Neuronal stem cell (in vitro differentiated cells): ENCODE measurements around the gene KASH5.

Source experiments
- DNase-seq: peaks from one replicate; pipeline ENCODE4 v3.0.0-alpha.2; 2013; ENCODE audit warnings: low spot score
- H2AFZ ChIP-seq: one replicate; pipeline ENCODE4 v1.6.1; 2013; ENCODE audit warnings: mild to moderate bottlenecking, low read length, inconsistent platforms
- H2AK5ac ChIP-seq: 2 replicates; pipeline ENCODE4 v1.6.1; 2013; ENCODE audit warnings: low read depth, mild to moderate bottlenecking, inconsistent platforms, low read length, moderate library complexity, mixed read lengths
- H2BK120ac ChIP-seq: 2 replicates; pipeline ENCODE4 v1.6.1; 2013; ENCODE audit warnings: low read depth, mild to moderate bottlenecking, inconsistent platforms, low read length, moderate library complexity, mixed read lengths
- H2BK12ac ChIP-seq: one replicate; pipeline ENCODE4 v1.6.1; 2013; ENCODE audit warnings: low read length, inconsistent platforms
- H2BK15ac ChIP-seq: 2 replicates; pipeline ENCODE4 v1.6.1; 2013; ENCODE audit warnings: mild to moderate bottlenecking, low read length, inconsistent platforms, mixed read lengths
- H2BK5ac ChIP-seq: one replicate; pipeline ENCODE4 v1.6.1; 2013; ENCODE audit warnings: inconsistent platforms, mild to moderate bottlenecking, low read length, moderate library complexity
- H3K14ac ChIP-seq: one replicate; pipeline ENCODE4 v1.6.1; 2013; ENCODE audit warnings: low read length, inconsistent platforms
- H3K18ac ChIP-seq: 2 replicates; pipeline ENCODE4 v1.6.1; 2013; ENCODE audit warnings: low read length, inconsistent platforms
- H3K23ac ChIP-seq: 2 replicates; pipeline ENCODE4 v1.6.1; 2013; ENCODE audit warnings: low read depth, mild to moderate bottlenecking, mixed read lengths, low read length, inconsistent platforms; ENCODE audit not compliant: poor library complexity
- H3K27ac ChIP-seq: replicated peaks from 3 replicates; pipeline ENCODE4 v1.5.1; 2013; ENCODE audit warnings: low read length, inconsistent platforms
- H3K27me3 ChIP-seq, 3 experiments: 2 replicates each; pipeline ENCODE4 v1.6.1; 2013; ENCODE audit warnings: low read length in 3 of 3, mild to moderate bottlenecking in 2 of 3, inconsistent platforms in 1 of 3, low read depth in 1 of 3, mixed read lengths in 1 of 3, moderate library complexity in 1 of 3; ENCODE audit not compliant: control insufficient read depth in 3 of 3, insufficient read depth in 3 of 3
- H3K36me3 ChIP-seq, 2 donors: replicated peaks in 1 of 2; 2 replicates each; pipeline ENCODE4 v1.6.1; 2013; ENCODE audit warnings: low read length in 2 of 2; ENCODE audit not compliant: control insufficient read depth in 2 of 2, insufficient read depth in 2 of 2
- H3K4ac ChIP-seq: 2 replicates; pipeline ENCODE4 v1.6.1; 2013; ENCODE audit warnings: inconsistent platforms, mild to moderate bottlenecking, low read length, moderate library complexity
- H3K4me1 ChIP-seq, 2 donors: 1 replicate in 1 of 2; 2 replicates in 1 of 2; pipeline ENCODE4 v1.6.1; 2013; ENCODE audit warnings: low read length in 2 of 2, low read depth in 1 of 2; ENCODE audit not compliant: control insufficient read depth in 2 of 2, insufficient read depth in 1 of 2
- H3K4me2 ChIP-seq: one replicate; pipeline ENCODE4 v1.6.1; 2013; ENCODE audit warnings: mild to moderate bottlenecking, low read length, inconsistent platforms; ENCODE audit not compliant: insufficient read depth, poor library complexity, severe bottlenecking
- H3K4me3 ChIP-seq, 2 donors: 2 replicates each; pipeline ENCODE4 v1.5.1; 2013; ENCODE audit warnings: low read length in 2 of 2, mild to moderate bottlenecking in 2 of 2, inconsistent platforms in 1 of 2, moderate library complexity in 1 of 2
- H3K79me1 ChIP-seq: one replicate; pipeline ENCODE4 v1.6.1; 2013; ENCODE audit warnings: low read depth, mild to moderate bottlenecking, inconsistent platforms, low read length, moderate library complexity
- H3K9ac ChIP-seq: one replicate; pipeline ENCODE4 v1.6.1; 2013; ENCODE audit warnings: mild to moderate bottlenecking, low read depth, low read length, inconsistent platforms; ENCODE audit not compliant: poor library complexity
- H3K9me3 ChIP-seq, 2 donors: replicated peaks in 1 of 2; 2 replicates each; pipeline versions ENCODE3 to v1.6.1; 2013; ENCODE audit warnings: low read length in 2 of 2, mild to moderate bottlenecking in 2 of 2, inconsistent platforms in 1 of 2, low read depth in 1 of 2, mixed read lengths in 1 of 2, moderate library complexity in 1 of 2; ENCODE audit not compliant: control insufficient read depth in 2 of 2, insufficient read depth in 1 of 2
- H4K8ac ChIP-seq: one replicate; pipeline ENCODE4 v1.6.1; 2013; ENCODE audit warnings: low read depth, mild to moderate bottlenecking, inconsistent platforms, low read length, moderate library complexity
- H4K91ac ChIP-seq: one replicate; pipeline ENCODE4 v1.6.1; 2013; ENCODE audit warnings: low read length, low read depth, mild to moderate bottlenecking, inconsistent platforms; ENCODE audit not compliant: poor library complexity
- WGBS, 2 donors: extraction: QIAGEN DNeasy Blood & Tissue Kit; methylation state at CpG; one replicate each; pipeline ENCODE4 v1.1.7; 2013; ENCODE audit warnings: missing lambda C conversion rate in 2 of 2, mixed read lengths in 1 of 2; ENCODE audit not compliant: insufficient read length in 2 of 2, insufficient replicate concordance in 1 of 2; ENCODE audit errors: extremely low coverage in 2 of 2; 5-methylcytosine and 5-hydroxymethylcytosine counted together

KASH5 gene

GRCh38 chr19:49378512-49378911 lies 9.5 kb upstream of the KASH5 start:
- Histone ChIP-seq H2AFZ (no peak overlapping the region), H3K27ac (no peak overlapping the region), H3K4me3 (no peak overlapping the region), H3K23ac (no peak overlapping the region), H2BK120ac (no peak overlapping the region), H3K9me3 (peaks cover 2 to 4% of the 10 kb centered on the region in 2 donors), H3K27me3 (no peaks in the 10 kb centered on the region), H3K4me1 (no peaks in the 10 kb centered on the region), H3K36me3 (no peaks in the 10 kb centered on the region), H2BK12ac (no peak overlapping the region), H3K4ac (no peak overlapping the region), H3K4me2 (no peak overlapping the region), H3K9ac (no peak overlapping the region), H2AK5ac (no peak overlapping the region), H2BK15ac (no peak overlapping the region), H2BK5ac (no peak overlapping the region), H3K14ac (no peak overlapping the region), H3K18ac (no peak overlapping the region), H3K79me1 (no peaks in the 10 kb centered on the region), H4K8ac (no peak overlapping the region), H4K91ac (no peak overlapping the region)
- WGBS, 2 donors = no CpG with 5 or more reads among the region's 3 CpGs
- no peak for DNase-seq

- WGBS, 2 donors = no CpG with 5 or more reads among the region's 3 CpGs
- Histone ChIP-seq H3K4me1 (no peaks in the 10 kb centered on the region), H3K4me2 (no peak overlapping the region), H2BK120ac (no peak overlapping the region), H3K27me3 (no peaks in the 10 kb centered on the region), H3K9ac (no peak overlapping the region), H2BK5ac (no peak overlapping the region), H3K23ac (no peak overlapping the region), H2BK12ac (no peak overlapping the region), H3K4ac (no peak overlapping the region), H3K9me3 (peaks cover 2 to 4% of the 10 kb centered on the region in 2 donors), H3K4me3 (no peak overlapping the region), H2BK15ac (no peak overlapping the region), H3K79me1 (no peaks in the 10 kb centered on the region), H3K14ac (no peak overlapping the region), H3K36me3 (no peaks in the 10 kb centered on the region), H3K27ac (no peak overlapping the region), H4K91ac (no peak overlapping the region), H2AFZ (no peak overlapping the region), H3K18ac (no peak overlapping the region), H2AK5ac (no peak overlapping the region), H4K8ac (no peak overlapping the region)
- DNase-seq = no peak
Observed at GRCh38 chr19:49380391-49380790, 7.7 kb upstream of the KASH5 start.

GRCh38 chr19:49382639-49383038 lies 5.4 kb upstream of the KASH5 start:
- Histone ChIP-seq H2BK120ac (no peak overlapping the region), H2AFZ (no peak overlapping the region), H3K36me3 (no peaks in the 10 kb centered on the region), H2BK5ac (no peak overlapping the region), H3K14ac (no peak overlapping the region), H3K4me3 (no peak overlapping the region), H3K9ac (no peak overlapping the region), H3K4me2 (no peak overlapping the region), H3K18ac (no peak overlapping the region), H4K8ac (no peak overlapping the region), H3K9me3 (peaks cover 2% of the 10 kb centered on the region in 2 donors), H3K4ac (no peak overlapping the region), H3K79me1 (no peaks in the 10 kb centered on the region), H2AK5ac (no peak overlapping the region), H3K23ac (no peak overlapping the region), H3K27me3 (no peaks in the 10 kb centered on the region), H3K27ac (no peak overlapping the region), H3K4me1 (no peaks in the 10 kb centered on the region), H2BK12ac (no peak overlapping the region), H2BK15ac (no peak overlapping the region), H4K91ac (no peak overlapping the region)
- whole genome bisulfite sequencing, 2 donors = 100% methylated on average over 2 of the region's 5 CpGs; no CpG with 5 or more reads in 1 of the 2 donors
- no peak for DNase-seq

- Histone ChIP-seq H2BK12ac (no peak overlapping the region), H2AFZ (no peak overlapping the region), H3K9ac (no peak overlapping the region), H3K4ac (no peak overlapping the region), H3K23ac (no peak overlapping the region), H4K91ac (no peak overlapping the region), H3K36me3 (no peaks in the 10 kb centered on the region), H3K27ac (no peak overlapping the region), H3K4me1 (no peaks in the 10 kb centered on the region), H2BK120ac (no peak overlapping the region), H3K4me3 (no peak overlapping the region), H3K18ac (no peak overlapping the region), H2BK5ac (no peak overlapping the region), H3K79me1 (no peaks in the 10 kb centered on the region), H3K9me3 (peaks cover 2% of the 10 kb centered on the region in 2 donors), H2BK15ac (no peak overlapping the region), H3K14ac (no peak overlapping the region), H3K4me2 (no peak overlapping the region), H3K27me3 (no peaks in the 10 kb centered on the region), H4K8ac (no peak overlapping the region), H2AK5ac (no peak overlapping the region)
- WGBS, 2 donors = no CpG with 5 or more reads among the region's 1 CpG
- DNase-seq = no peak
Observed at GRCh38 chr19:49383599-49383998, 4.5 kb upstream of the KASH5 start.
